DMS114 treated with DMSO at 0.1 percent for 48 hours (cell line): ENCODE measurements around the gene RAB27B.
"Not testable (repeated sequence)": the region's sequence is repeated elsewhere in the genome, so short reads cannot be mapped to it uniquely, and the experiment has no call there.

ENCODE experiments used
- DNase-seq: peaks from one replicate; lab custom pipeline; 2025; ENCODE audit not compliant: unreplicated experiment; lab: John Stamatoyannopoulos, UW

The RAB27B gene

GRCh38 chr18:54828281-54828881 lies at the start of gene RAB27B:
TSS of gene RAB27B (plus strand) at chr18:54828477. CDS start at chr18:54877586, 49,109 bp downstream.
- no peak for DNase-seq

- no peak for DNase-seq
These were observed 47.9 kb upstream of the RAB27B start for GRCh38 chr18:54780285-54780861.

- no peak for DNase-seq
These were observed 47.3 kb upstream of the RAB27B start for GRCh38 chr18:54780970-54781369.

- DNase-seq = no peak
These were observed 45.1 kb upstream of the RAB27B start for GRCh38 chr18:54783139-54783538.

- DNase-seq = no peak
These were observed 42.1 kb upstream of the RAB27B start for GRCh38 chr18:54786206-54786605.

GRCh38 chr18:54787121-54787520 lies 41.2 kb upstream of the RAB27B start:
- DNase-seq = no peak

GRCh38 chr18:54787616-54788015 lies 40.7 kb upstream of the RAB27B start:
- DNase-seq = no peak

- no peak for DNase-seq
These were observed 38.2 kb upstream of the RAB27B start for GRCh38 chr18:54790109-54790508.

GRCh38 chr18:54791657-54792056 lies 36.6 kb upstream of the RAB27B start:
- no peak for DNase-seq

- no peak for DNase-seq
These were observed 36.2 kb upstream of the RAB27B start for GRCh38 chr18:54792079-54792478.

GRCh38 chr18:54794823-54795222 lies 33.5 kb upstream of the RAB27B start:
- DNase-seq = no peak

GRCh38 chr18:54798186-54798585 lies 30.1 kb upstream of the RAB27B start:
- DNase-seq = no peak

GRCh38 chr18:54801374-54801773 lies 26.9 kb upstream of the RAB27B start:
- DNase-seq = no peak

GRCh38 chr18:54802178-54802577 lies 26.1 kb upstream of the RAB27B start:
- DNase-seq = no peak

- no peak for DNase-seq
These were observed 25.4 kb upstream of the RAB27B start for GRCh38 chr18:54802686-54803395.

- DNase-seq = no peak
These were observed 22.5 kb upstream of the RAB27B start for GRCh38 chr18:54805571-54806334.

GRCh38 chr18:54806526-54806925 lies 21.8 kb upstream of the RAB27B start:
- DNase-seq = no peak

- DNase-seq = no peak
These were observed 21.0 kb upstream of the RAB27B start for GRCh38 chr18:54807303-54807702.

- DNase-seq = not testable (repeated sequence)
These were observed 17.6 kb upstream of the RAB27B start for GRCh38 chr18:54810662-54811061.

- no peak for DNase-seq
These were observed 15.4 kb upstream of the RAB27B start for GRCh38 chr18:54812885-54813284.

GRCh38 chr18:54813305-54813704 lies 15.0 kb upstream of the RAB27B start:
- DNase-seq = no peak
